Measurements from ENCODE around the gene GSTO1.

- TF ChIP-seq TAF1 (IDR thresholded peaks at IDR 0.05; ENCODE audit: low read depth), result no peak
- no peak for TF ChIP-seq REST (IDR thresholded peaks at IDR 0.05; ENCODE audit: low read depth)
- no peak for TF ChIP-seq CEBPB (IDR thresholded peaks at IDR 0.05)
- no peak for TF ChIP-seq RAD21 (IDR thresholded peaks at IDR 0.05; ENCODE audit: low read depth)
- no peak for TF ChIP-seq USF1 (IDR thresholded peaks at IDR 0.05)
- no peak for TF ChIP-seq CREB1 (IDR thresholded peaks at IDR 0.05; ENCODE audit: low read depth)
- TF ChIP-seq EGR1 (IDR thresholded peaks at IDR 0.05), result no peak
- TF ChIP-seq EP300 (IDR thresholded peaks at IDR 0.05; ENCODE audit: borderline replicate concordance), result no peak
- TF ChIP-seq MAX (IDR thresholded peaks at IDR 0.05), result no peak
Measured at GRCh38 chr10:104230490-104230889, 24.2 kb upstream of the GSTO1 start.

Measured in Ishikawa (cell line).